Progenitor cell of endocrine pancreas (in vitro differentiated cells): ENCODE data around the gene ZBTB16. TPM values are rescaled to one million over a fixed set of nuclear protein-coding genes. Genes with fewer than 3 reads are reported as not detected.

ENCODE experiments used
- DNase-seq: peaks from one replicate; pipeline ENCODE4 v3.0.0; 2021; ENCODE audit warnings: low spot score; ENCODE audit not compliant: unreplicated experiment
- H3K27ac Mint-ChIP-seq: 2 replicates; pipeline ENCODE4 v1.8.0; 2021; ENCODE audit warnings: mild to moderate bottlenecking, moderate library complexity, mixed read lengths
- H3K27me3 Mint-ChIP-seq: 2 replicates; pipeline ENCODE4 v1.8.0; 2021; ENCODE audit warnings: mixed read lengths
- H3K36me3 Mint-ChIP-seq: 2 replicates; pipeline ENCODE4 v1.8.0; 2022; ENCODE audit warnings: mixed read lengths; ENCODE audit not compliant: insufficient read depth
- H3K4me1 Mint-ChIP-seq: 2 replicates; pipeline ENCODE4 v1.8.0; 2021; ENCODE audit warnings: low read depth, mixed read lengths
- H3K4me3 Mint-ChIP-seq: 2 replicates; pipeline ENCODE4 v1.8.0; 2021; ENCODE audit warnings: low read depth, mild to moderate bottlenecking, moderate library complexity, mixed read lengths
- H3K9me3 Mint-ChIP-seq: 2 replicates; pipeline ENCODE4 v1.8.0; 2021; ENCODE audit warnings: low read depth, mixed read lengths
- total RNA-seq: library from RNA; stranded (reverse); gene quantifications from 2 replicates; pipeline ENCODE4 v1.2.1, GENCODE V29; 2021
- TF ChIP-seq, protein P1 (sequence below): fragments of 200-600 bp; sonication (generic); IDR thresholded peaks from one replicate; pipeline ENCODE4 v1.5.0; 2021; ENCODE audit warnings: antibody characterized with exemption, mild to moderate bottlenecking; ENCODE audit not compliant: unreplicated experiment

ZBTB16 gene
- total RNA-seq, 1 donor from 2014 or later = 29.6 TPM

DNA sequence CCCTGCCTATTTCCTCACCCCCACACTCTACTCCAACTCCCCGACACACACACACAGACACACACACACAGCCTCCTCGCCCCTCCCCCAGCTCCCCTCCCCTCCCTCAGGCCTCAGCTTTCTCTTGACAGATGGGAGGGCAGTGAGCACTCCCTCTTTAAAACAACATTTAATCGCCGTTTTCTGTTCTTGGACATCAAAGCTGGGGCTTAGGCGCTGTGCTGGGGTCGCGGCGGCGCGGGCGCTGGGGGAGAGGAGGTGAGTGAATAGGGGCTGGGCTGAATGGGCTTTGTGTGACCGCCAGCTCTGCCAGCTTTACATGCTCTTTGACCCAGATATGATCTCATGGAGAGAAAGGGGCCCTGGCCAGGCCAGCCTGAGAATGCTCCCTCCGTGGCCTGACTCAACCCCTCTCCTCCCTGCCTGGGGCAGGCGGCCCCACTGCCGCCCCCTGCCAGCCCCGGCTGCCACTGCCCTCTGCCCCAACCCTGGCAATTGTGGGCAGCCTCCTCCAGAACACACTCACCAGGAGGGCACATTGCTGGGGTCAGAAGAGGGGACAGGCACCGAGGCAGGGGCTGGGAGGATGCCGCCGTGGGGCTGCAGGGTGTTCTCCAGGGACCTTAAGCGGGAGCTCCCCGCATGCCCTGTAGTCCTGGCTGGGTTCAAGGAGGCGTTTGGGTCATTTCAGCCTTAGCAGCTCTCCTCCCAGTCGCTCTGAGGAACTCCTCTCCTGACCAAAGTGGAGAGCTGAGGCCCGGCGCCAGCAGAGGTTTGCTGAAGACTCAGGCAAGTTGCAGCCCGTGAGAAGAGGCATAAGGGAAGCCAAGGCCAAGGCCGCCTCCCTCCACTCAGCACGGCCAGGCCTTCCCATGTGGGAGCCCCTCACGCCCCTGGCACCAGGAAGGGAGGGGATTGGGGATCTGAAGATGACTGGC, 198.4 kb downstream of the ZBTB16 start:
- H3K27ac Mint-ChIP-seq = peak overlapping the region; percentile 82
- no peaks in the 10 kb centered on the region for H3K9me3 Mint-ChIP-seq
- no peaks in the 10 kb centered on the region for H3K27me3 Mint-ChIP-seq
- TF ChIP-seq, protein P1, sequence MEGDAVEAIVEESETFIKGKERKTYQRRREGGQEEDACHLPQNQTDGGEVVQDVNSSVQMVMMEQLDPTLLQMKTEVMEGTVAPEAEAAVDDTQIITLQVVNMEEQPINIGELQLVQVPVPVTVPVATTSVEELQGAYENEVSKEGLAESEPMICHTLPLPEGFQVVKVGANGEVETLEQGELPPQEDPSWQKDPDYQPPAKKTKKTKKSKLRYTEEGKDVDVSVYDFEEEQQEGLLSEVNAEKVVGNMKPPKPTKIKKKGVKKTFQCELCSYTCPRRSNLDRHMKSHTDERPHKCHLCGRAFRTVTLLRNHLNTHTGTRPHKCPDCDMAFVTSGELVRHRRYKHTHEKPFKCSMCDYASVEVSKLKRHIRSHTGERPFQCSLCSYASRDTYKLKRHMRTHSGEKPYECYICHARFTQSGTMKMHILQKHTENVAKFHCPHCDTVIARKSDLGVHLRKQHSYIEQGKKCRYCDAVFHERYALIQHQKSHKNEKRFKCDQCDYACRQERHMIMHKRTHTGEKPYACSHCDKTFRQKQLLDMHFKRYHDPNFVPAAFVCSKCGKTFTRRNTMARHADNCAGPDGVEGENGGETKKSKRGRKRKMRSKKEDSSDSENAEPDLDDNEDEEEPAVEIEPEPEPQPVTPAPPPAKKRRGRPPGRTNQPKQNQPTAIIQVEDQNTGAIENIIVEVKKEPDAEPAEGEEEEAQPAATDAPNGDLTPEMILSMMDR = peak; percentile 51
- peaks cover 40% of the 10 kb centered on the region for H3K4me1 Mint-ChIP-seq
- peak; percentile 27 for DNase-seq
- peak overlapping the region; percentile 35 for H3K4me3 Mint-ChIP-seq
- H3K36me3 Mint-ChIP-seq = peaks cover under 1% of the 10 kb centered on the region

DNA sequence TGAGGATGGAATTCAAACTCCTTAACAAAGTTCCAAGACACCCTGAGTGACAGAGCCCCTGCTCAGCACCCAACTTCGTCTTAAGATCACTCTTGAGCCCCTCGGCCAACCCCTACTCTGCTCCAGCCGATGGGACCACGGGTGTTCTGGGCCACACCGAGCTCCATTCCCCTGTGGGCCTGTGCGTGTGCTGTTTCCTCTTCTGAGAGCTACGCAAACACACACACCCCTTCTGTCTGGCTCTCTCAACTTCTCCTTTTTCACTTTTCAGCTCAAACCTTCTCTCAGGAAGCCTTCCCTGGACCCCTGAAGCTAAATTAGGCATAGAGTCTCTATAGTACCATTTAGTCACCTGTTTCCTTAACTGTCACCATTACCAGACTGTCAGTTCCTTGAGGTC, 199.2 kb downstream of the ZBTB16 start:
- Mint-ChIP-seq H3K4me1 (peaks cover 39% of the 10 kb centered on the region), H3K27me3 (no peaks in the 10 kb centered on the region), H3K9me3 (no peaks in the 10 kb centered on the region), H3K27ac (peak overlapping the region; percentile 63), H3K4me3 (peak overlapping the region; percentile 4), H3K36me3 (no peaks in the 10 kb centered on the region)
- TF ChIP-seq, protein P1 = no peak
- no peak for DNase-seq

DNA sequence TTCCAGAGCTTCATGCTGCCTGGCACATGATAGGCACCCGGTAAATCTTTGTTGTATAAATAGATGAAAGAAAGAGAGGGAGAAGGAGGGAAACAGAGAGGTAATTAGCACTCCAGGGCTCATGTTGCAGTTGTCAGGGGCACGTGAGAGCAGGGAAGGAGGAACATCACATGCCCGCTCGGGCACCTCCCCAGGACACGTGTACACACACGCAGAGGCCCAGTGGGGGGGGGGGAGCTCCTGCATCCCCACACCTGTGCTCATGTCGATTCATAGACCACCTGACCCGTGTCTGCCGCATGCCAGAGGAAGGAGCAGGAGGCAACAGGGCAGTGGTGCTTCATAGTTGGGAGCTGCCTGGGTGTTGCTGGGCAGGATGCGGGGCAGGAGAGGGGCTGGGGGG, 199.6 kb downstream of the ZBTB16 start:
- no peaks in the 10 kb centered on the region for H3K36me3 Mint-ChIP-seq
- H3K27me3 Mint-ChIP-seq = no peaks in the 10 kb centered on the region
- no peak for DNase-seq
- peak overlapping the region; percentile 63 for H3K27ac Mint-ChIP-seq
- H3K9me3 Mint-ChIP-seq = no peaks in the 10 kb centered on the region
- peaks cover 39% of the 10 kb centered on the region for H3K4me1 Mint-ChIP-seq
- TF ChIP-seq, protein P1 = no peak
- peak overlapping the region; percentile 4 for H3K4me3 Mint-ChIP-seq

DNA sequence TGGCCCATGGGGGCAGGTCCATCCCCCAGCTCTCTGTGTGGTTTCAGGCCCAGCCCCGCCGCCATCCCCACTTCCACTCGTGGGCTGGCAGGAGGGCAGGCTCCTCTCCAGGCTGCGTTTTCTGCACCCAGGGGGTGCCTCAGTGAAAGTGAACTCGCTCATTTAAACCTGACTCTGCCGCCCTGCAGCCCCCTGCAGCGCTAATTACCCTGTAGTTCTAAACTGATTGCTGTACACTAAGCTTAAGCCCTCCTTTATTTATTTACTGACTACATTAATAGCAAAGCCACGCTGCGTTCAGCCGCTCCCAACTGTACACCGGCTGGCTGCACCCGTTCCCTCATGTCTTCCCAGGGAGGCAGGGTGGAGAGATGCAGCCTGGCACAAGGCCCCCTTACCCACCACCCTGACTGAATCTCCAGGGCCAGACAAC, 200.1 kb downstream of the ZBTB16 start:
- Mint-ChIP-seq H3K27me3 (no peaks in the 10 kb centered on the region), H3K4me1 (peaks cover 39% of the 10 kb centered on the region), H3K4me3 (no peak overlapping the region), H3K27ac (no peak overlapping the region), H3K9me3 (no peaks in the 10 kb centered on the region), H3K36me3 (no peaks in the 10 kb centered on the region)
- DNase-seq = no peak
- TF ChIP-seq, protein P1 = no peak

DNA sequence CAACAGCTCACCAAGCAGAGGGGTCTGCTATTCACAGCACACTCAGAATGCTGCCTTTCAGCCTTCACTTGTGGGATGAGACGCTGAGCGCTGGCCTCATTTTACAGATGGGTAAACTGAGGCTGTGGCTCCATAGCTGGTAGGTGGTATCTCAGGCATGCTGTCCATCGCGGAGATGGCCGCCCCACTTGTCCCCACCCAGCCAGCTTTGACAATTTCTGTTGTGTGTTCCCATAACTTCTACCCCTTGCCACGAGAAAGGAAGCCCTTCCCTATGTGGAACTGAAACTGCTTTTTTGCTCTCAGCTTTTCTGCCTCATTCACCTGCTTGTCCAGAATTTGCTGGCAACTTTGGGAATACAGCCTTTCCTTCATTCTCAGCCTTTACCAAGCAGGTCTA, 200.6 kb downstream of the ZBTB16 start:
- H3K36me3 Mint-ChIP-seq = no peaks in the 10 kb centered on the region
- no peaks in the 10 kb centered on the region for H3K9me3 Mint-ChIP-seq
- H3K4me3 Mint-ChIP-seq = no peak overlapping the region
- H3K4me1 Mint-ChIP-seq = peaks cover 38% of the 10 kb centered on the region
- TF ChIP-seq, protein P1 = no peak
- no peaks in the 10 kb centered on the region for H3K27me3 Mint-ChIP-seq
- H3K27ac Mint-ChIP-seq = no peak overlapping the region
- no peak for DNase-seq
